DLD1 (cell line): ENCODE data around the gene EN2.

Experiments
- in situ Hi-C: cut with HindIII; loops from 2 replicates; pipeline ENCODE4 v1.10.0; 2017; ENCODE audit warnings: low sequenced_read_pairs

Gene EN2

DNA sequence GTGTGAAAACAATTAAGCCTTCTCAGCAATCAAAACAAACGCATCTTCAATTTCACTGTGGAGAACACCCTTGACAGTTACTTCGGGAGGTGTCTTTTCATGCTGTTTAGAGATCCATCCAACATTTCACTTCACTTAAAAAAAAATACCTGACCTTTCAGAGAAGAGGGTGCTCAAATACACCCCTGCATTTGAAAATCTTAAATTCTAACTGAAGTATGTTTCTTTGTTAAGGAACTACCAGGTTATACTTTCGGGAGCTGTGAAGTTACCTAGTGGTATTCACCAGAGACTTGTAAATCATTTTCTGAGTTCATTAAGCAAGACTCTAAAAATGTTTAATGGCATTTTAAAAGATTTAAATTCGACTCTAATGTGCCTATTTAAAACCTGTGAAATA is 49.6 kb downstream of the EN2 start:
- in situ Hi-C loops = no loop called here

DNA sequence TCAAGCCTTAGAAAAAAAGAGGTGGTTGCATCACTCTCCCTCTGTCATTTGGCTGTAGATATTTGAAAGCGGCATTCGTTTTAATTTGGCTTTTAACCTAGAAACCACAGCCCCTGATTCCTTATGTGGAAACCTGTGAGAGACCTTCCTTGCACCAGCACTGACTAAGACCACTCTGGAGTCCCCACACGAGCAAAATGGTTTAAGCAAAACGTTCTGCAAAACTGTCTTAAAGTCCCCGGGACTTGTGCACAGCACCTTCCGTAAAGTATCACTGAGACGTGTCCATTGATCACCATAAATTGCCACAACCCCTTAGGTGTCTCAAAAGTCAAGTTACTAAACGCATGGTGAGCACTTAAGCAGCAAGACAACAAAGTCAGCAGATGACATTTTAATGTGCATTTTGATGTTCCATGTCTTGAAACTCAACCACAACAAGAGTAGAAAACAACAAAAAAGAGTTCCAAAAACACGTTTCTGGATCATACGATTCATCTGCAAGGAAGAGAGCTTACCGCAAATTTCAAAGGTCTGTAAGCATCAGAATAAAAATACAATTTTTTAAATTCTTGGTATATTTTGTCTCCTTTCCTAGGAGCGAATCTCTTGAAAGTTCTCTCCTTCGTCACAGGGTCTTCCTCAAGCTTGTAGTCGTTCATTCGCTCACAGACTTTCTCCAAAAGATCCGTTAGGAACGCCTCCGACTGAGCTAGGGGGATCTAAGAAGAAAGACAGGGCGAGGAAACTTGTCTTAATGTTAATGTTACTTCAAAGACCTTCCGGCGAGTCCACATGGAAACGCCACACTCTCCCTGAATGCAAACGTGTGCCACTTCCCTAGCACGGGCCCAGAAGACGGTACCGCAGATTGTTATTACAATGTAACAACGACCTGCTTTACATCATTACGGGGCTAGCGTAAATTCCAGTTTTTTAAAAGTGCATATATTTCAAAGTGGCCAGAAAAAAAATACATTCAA is 50.7 kb downstream of the EN2 start:
- in situ Hi-C loops = no loop called here

DNA sequence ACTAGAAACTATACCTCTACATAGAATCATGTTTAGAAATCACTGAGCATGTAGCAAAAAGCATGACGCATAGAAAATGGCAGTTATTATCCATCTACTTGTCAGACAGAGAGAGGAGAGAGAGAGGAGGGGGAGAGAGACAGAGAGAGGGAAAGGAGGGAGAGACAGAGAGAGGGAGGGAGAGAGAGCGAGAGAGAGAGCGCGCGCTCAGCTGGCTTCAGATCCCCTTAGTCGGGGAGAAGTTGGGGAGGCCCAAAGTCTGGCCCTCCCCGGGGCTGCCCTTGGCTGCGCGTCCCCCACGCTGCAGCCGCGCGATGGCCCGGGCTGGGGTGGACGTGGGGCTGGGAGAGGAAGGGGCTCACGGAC is 51.4 kb downstream of the EN2 start:
- in situ Hi-C loops = no loop called here

DNA sequence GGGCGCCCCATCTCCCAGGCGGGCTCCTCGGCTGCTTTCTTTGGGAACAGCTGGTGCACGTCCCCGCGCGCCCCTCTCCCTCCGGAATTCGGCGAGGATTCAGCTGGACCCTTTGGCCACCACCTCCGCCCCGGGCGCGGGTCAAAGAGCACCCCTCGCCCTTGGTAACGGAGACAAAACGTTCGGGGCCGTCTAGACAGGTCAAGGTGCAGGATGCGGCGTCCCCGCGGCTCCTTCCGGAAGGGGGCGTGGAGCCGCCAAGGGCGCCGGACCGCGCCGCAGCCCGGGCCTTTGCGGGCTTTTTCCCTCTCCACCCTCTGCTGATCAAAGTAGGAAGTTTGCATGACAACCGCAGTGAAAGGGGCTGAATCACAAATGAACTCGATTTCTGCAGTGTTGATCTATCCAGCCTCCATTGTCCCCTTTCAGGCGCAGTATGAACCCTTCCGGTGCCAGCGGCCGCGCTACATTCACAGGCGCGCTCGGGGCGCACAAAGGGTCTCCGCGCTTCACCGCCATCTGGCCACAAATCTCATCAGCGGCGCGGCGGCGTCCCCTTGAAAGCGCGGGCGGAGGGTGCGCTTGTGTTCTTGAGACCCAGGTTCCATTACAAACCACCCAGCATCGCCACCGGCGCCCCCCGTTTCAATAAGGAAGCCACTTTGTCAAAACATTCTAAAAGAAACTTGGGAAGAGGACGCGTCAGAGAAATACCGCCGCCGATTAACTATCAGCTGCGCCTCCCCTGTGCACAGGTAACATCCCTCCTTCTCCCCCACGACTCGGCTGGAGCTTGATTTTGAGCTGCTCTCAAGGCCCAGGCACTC is 52.0 kb downstream of the EN2 start:
- in situ Hi-C loops = no loop called here

DNA sequence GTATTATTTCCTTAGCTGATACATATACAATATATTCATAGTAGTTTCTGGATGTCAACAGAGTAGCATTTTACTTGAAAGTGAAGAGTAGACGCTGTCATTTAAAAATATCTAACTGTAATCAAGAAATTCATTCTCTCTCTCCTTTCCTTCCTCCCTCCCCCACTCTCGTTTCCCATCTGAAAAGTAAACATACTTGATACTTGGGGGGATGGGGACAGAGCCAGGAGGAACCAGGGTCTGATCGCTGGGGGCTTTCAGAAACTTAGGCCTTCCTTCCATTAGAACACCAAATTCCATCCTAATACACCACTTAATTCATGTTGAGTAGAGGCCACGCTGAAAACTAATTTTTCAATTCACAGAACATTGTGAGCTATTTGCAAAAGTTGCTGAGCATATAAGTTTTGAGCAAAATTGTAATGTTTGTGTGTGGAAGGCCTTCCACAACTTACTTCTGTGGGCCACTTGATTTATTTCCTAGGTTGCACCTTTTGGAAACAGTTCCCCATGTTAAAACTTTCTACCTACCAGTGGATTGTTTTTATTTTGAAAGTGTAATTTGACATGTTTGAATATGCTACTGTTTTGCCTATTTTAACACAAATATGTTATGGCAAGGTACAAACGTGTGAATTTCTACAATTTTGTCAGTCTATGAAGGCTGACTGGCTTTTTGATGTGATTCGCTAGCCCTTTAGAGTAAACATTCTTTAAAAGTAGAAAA is 53.2 kb downstream of the EN2 start:
- in situ Hi-C loops = no loop called here

DNA sequence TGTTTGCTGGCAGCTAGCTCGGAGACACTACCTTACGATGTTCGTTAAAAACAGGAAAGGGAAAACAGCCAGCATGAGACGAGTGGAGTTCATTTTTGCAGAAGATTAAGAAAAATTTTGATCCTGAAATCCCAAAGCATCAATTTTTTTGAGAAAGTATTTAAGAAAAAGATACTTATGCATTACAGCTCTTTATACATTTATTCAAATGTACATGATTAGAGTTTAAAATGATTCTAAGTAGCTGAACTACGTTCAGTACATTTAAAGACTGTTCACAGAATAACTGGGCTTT is 53.7 kb downstream of the EN2 start:
- in situ Hi-C loops = no loop called here

DNA sequence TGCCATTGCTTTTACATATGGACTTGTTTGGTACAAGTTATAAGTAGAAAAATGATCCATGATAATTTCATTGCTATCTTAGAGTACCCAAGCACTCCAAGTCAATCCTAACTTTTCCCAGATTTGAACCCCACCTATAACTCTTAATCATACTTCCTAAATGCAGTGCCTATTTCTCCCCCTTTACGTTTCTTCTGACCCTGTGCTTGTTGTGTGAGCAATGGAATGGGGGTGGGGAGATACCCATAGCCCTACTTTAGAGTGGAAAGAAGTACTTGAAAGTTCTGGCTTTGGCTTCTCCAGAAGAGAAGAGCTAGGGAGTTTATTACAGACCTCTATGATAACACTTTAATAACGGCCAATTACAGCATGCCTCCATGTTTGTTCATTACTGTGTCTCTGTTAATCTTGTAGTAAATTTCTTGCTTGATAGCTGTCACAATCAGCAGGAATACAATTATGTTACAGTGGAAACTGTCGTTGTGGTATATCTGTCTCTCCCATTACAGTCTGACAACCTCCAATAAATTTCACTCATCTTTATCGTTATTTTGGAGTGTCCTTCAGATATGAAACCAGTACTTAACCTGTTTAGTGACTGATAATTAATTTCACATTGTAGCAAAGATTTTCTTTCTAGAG is 54.4 kb downstream of the EN2 start:
- in situ Hi-C loops = no loop called here

DNA sequence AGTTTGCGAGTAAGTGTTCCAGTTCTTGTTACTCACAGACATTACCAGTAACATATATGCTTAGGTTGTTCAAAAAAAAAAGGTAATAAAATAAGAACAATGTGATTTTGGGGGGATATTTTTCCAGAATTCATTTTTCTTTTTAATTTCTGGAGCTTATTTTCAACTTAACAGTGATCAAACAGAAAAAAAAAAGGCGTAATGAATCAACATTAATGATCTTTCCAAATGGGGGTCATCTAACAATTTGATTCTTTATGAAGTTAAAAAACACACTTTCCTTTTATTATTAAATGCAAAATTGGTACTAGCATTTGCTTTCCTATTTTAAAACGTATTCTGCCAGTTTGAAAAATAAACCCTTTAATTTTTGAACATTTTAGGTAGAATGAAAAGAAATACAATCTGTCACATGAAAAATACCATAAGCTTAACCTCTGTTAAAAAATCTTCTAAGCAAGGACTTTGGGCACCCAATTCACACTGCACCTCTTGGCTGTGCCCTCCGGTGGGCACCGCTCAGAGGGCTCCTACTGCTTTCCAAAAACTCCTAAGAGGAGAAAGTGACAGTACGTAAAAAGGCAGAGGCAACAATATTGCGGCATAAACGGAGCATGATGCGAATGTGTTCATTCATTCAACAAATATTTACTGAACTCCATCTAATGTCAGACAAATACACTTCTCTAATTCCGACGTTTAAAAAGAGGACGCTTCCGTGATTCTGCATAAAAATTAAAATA is 55.8 kb downstream of the EN2 start:
- in situ Hi-C loops = no loop called here

DNA sequence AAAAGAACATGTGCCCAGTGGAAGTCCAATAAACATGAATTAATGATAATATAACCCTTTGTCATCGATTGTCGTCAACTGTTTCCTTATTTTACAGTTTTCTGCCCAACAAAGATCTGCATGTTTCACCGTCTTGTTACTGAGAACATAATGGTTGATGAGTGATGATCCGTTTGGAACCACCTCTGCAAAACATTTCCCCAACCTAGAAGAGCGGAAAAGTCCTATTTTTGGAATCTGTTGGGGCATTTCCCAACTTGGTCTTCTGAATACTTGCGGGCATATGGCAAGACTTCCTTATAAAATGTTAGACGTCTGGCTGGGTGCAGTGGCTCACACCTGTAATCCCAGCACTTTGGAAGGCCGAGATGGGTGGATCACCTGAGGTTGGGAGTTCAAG is 56.4 kb downstream of the EN2 start:
- in situ Hi-C loops = no loop called here
